SK-N-SH treated with all-trans-retinoic acid at 6 μM for 48 hours (cell line): Measurements from ENCODE around the gene SLC12A5.

Experiments used
- ATAC-seq: fragments of 200-7000 bp; cut with Tn5 transposase; 3 replicates; pipeline ENCODE4 v1.9.1; 2020; ENCODE audit warnings: mild to moderate bottlenecking, moderate library complexity
- ARNTL ChIP-seq: fragments of 450-650 bp; formaldehyde crosslinking; IDR thresholded peaks from 2 replicates; pipeline ENCODE4 v1.5.0; 2020; ENCODE audit warnings: low read depth, mild to moderate bottlenecking, moderate library complexity, borderline replicate concordance
- CSDC2 ChIP-seq: fragments of 250-450 bp; sonication (Bioruptor Pico); IDR thresholded peaks from 2 replicates; pipeline ENCODE4 v1.5.0; 2020; ENCODE audit warnings: mild to moderate bottlenecking, moderate library complexity
- CSRNP3 ChIP-seq: fragments of 250-450 bp; sonication (Bioruptor Pico); IDR thresholded peaks from 2 replicates; pipeline ENCODE4 v1.5.1; 2021; ENCODE audit warnings: mild to moderate bottlenecking, moderate library complexity
- ESRRG ChIP-seq: fragments of 250-450 bp; sonication (Bioruptor Pico); IDR thresholded peaks from 2 replicates; pipeline ENCODE4 v1.6.1; 2021; ENCODE audit warnings: mild to moderate bottlenecking
- GLIS3 ChIP-seq: fragments of 250-450 bp; sonication (Bioruptor Pico); IDR thresholded peaks from 2 replicates; pipeline ENCODE4 v1.5.0; 2020; ENCODE audit warnings: mild to moderate bottlenecking, moderate library complexity
- ISL1 ChIP-seq: fragments of 250-450 bp; sonication (Bioruptor Pico); IDR thresholded peaks from 2 replicates; pipeline ENCODE4 v2.1.2; 2022; ENCODE audit warnings: mild to moderate bottlenecking, moderate library complexity
- OSR1 ChIP-seq: fragments of 250-450 bp; sonication (Bioruptor Pico); IDR thresholded peaks from 2 replicates; pipeline ENCODE4 v1.8.0; 2022; ENCODE audit warnings: moderate library complexity, mild to moderate bottlenecking, inconsistent platforms
- PATZ1 ChIP-seq: fragments of 250-450 bp; sonication (Bioruptor Pico); IDR thresholded peaks from 2 replicates; pipeline ENCODE4 v1.8.0; 2020; ENCODE audit warnings: mild to moderate bottlenecking, moderate library complexity, borderline replicate concordance
- POU6F1 ChIP-seq: fragments of 250-450 bp; sonication (Bioruptor Pico); IDR thresholded peaks from 2 replicates; pipeline ENCODE4 v1.8.0; 2021; ENCODE audit warnings: low read depth, mild to moderate bottlenecking, moderate library complexity, borderline replicate concordance
- PPARA ChIP-seq: fragments of 250-450 bp; sonication (Bioruptor Pico); IDR thresholded peaks from 2 replicates; pipeline ENCODE4 v1.5.0; 2020; ENCODE audit warnings: mild to moderate bottlenecking, borderline replicate concordance
- RARB ChIP-seq: fragments of 250-450 bp; sonication (Bioruptor Pico); IDR thresholded peaks from 2 replicates; pipeline ENCODE4 v1.8.0; 2021; ENCODE audit warnings: mild to moderate bottlenecking, moderate library complexity
- SNAI2 ChIP-seq: fragments of 250-450 bp; sonication (Bioruptor Pico); IDR thresholded peaks from 2 replicates; pipeline ENCODE4 v1.5.0; 2020; ENCODE audit warnings: mild to moderate bottlenecking, moderate library complexity
- TCF4 ChIP-seq: fragments of 250-450 bp; sonication (Bioruptor Pico); IDR thresholded peaks from 2 replicates; pipeline ENCODE4 v1.8.0; 2021; ENCODE audit warnings: mild to moderate bottlenecking, moderate library complexity, borderline replicate concordance
- TOX ChIP-seq: fragments of 250-450 bp; sonication (Bioruptor Pico); IDR thresholded peaks from 2 replicates; pipeline ENCODE4 v1.8.0; 2021; ENCODE audit warnings: mild to moderate bottlenecking, moderate library complexity, borderline replicate concordance
- TSHZ2 ChIP-seq: fragments of 250-450 bp; sonication (Bioruptor Pico); IDR thresholded peaks from 2 replicates; pipeline ENCODE4 v1.5.0; 2020; ENCODE audit warnings: mild to moderate bottlenecking, moderate library complexity
- ZC3H10 ChIP-seq: fragments of 250-450 bp; sonication (Bioruptor Pico); IDR thresholded peaks from 2 replicates; pipeline ENCODE4 v1.5.1; 2021; ENCODE audit warnings: mild to moderate bottlenecking, moderate library complexity
- ZFP3 ChIP-seq: fragments of 250-450 bp; sonication (Bioruptor Pico); IDR thresholded peaks from 2 replicates; pipeline ENCODE4 v1.5.0; 2020; ENCODE audit warnings: mild to moderate bottlenecking, moderate library complexity
- ZFP30 ChIP-seq: fragments of 450-650 bp; formaldehyde crosslinking; IDR thresholded peaks from 2 replicates; pipeline ENCODE4 v1.5.0; 2022; ENCODE audit warnings: mild to moderate bottlenecking, moderate library complexity
- ZNF565 ChIP-seq: fragments of 450-650 bp; formaldehyde crosslinking; conservative IDR thresholded peaks from 2 replicates; pipeline ENCODE4 v1.5.0; 2020; ENCODE audit warnings: low read depth, mild to moderate bottlenecking, moderate library complexity
- ZNF70 ChIP-seq: fragments of 450-650 bp; formaldehyde crosslinking; IDR thresholded peaks from 2 replicates; pipeline ENCODE4 v1.5.0; 2020; ENCODE audit warnings: mild to moderate bottlenecking, moderate library complexity
- ZNF8 ChIP-seq: fragments of 450-650 bp; formaldehyde crosslinking; IDR thresholded peaks from 2 replicates; pipeline ENCODE4 v1.5.0; 2020; ENCODE audit warnings: mild to moderate bottlenecking, moderate library complexity

SLC12A5 gene

GRCh38 chr20:46053416-46053815 is 24.4 kb downstream of the SLC12A5 start:
- ATAC-seq: no peak
- TF ChIP-seq ARNTL (no peak), OSR1 (CRISPR knock-in tag) (no peak), ZC3H10 (no peak), RARB (CRISPR knock-in tag) (no peak), POU6F1 (CRISPR knock-in tag) (no peak), TOX (CRISPR knock-in tag) (no peak), ZNF8 (CRISPR knock-in tag) (no peak), PATZ1 (CRISPR knock-in tag) (no peak), GLIS3 (no peak), TCF4 (CRISPR knock-in tag) (no peak), SNAI2 (no peak), CSDC2 (CRISPR knock-in tag) (no peak), ESRRG (CRISPR knock-in tag) (no peak), ISL1 (no peak), ZNF565 (no peak), ZFP3 (no peak), PPARA (no peak), TSHZ2 (CRISPR knock-in tag) (no peak)

GRCh38 chr20:46054606-46055005 is 25.6 kb downstream of the SLC12A5 start:
- no peak for ATAC-seq
- TF ChIP-seq ZNF70 (CRISPR knock-in tag) (no peak), RARB (CRISPR knock-in tag) (no peak), OSR1 (CRISPR knock-in tag) (no peak), ZFP30 (CRISPR knock-in tag) (no peak), TCF4 (CRISPR knock-in tag) (no peak), ISL1 (no peak), ARNTL (no peak), TSHZ2 (CRISPR knock-in tag) (no peak), CSRNP3 (CRISPR knock-in tag) (no peak), ZNF8 (CRISPR knock-in tag) (no peak), POU6F1 (CRISPR knock-in tag) (no peak), ZNF565 (no peak), GLIS3 (no peak)
